B cell (primary cell): ENCODE measurements around the gene TNP2. TPM values are rescaled to one million over a fixed set of nuclear protein-coding genes. Genes with fewer than 3 reads are reported as not detected.

Source experiments
- ATAC-seq: fragments of 200-7000 bp; cut with Tn5 transposase; one replicate; pipeline ENCODE4 v1.10.0; 2021; ENCODE audit warnings: low read depth, mild to moderate bottlenecking, moderate number of reproducible peaks, moderate library complexity
- CTCF ChIA-PET: fragments of 350-600 bp; sonication (Branson Sonifier 250); formaldehyde crosslinking; loops from one replicate; lab custom pipeline; 2021; ENCODE audit warnings: antibody characterized with exemption, inconsistent platforms; lab: Charles Lee
- POLR2A ChIA-PET: fragments of 350-600 bp; sonication (Branson Sonifier 250); formaldehyde crosslinking; loops from one replicate; lab custom pipeline; 2021; ENCODE audit warnings: antibody characterized with exemption; lab: Charles Lee
- DNase-seq: peaks from one replicate; pipeline ENCODE4 v3.0.0; 2013
- H2AFZ ChIP-seq: 2 replicates; pipeline ENCODE4 v1.6.1; 2012; ENCODE audit warnings: mild to moderate bottlenecking, low read depth, low read length; ENCODE audit not compliant: insufficient read depth, poor library complexity, severe bottlenecking
- H3K27ac ChIP-seq, 2 donors: 1 replicate in 1 of 2; 2 replicates in 1 of 2; pipeline ENCODE4 v1.5.1; 2012 to 2013; ENCODE audit warnings: low read length in 2 of 2, mild to moderate bottlenecking in 2 of 2, moderate library complexity in 1 of 2
- H3K27me3 ChIP-seq, 4 experiments: fragments of 200-600 bp in 1 of 4; sonication (generic) in 1 of 4; replicated peaks in 1 of 4; 1 replicate in 2 of 4; 2 replicates in 2 of 4; pipeline versions ENCODE4 v1.6.1 to v1.7.0; 2013 to 2016; ENCODE audit warnings: low read length in 3 of 4, mild to moderate bottlenecking in 2 of 4, mixed read lengths in 1 of 4, moderate library complexity in 1 of 4; ENCODE audit not compliant: insufficient read depth in 4 of 4, control insufficient read depth in 3 of 4; ENCODE audit errors: control extremely low read depth in 1 of 4
- H3K36me3 ChIP-seq, 2 experiments: replicated peaks in 1 of 2; 1 replicate in 1 of 2; 2 replicates in 1 of 2; pipeline versions ENCODE4 v1.6.1 to v1.7.1; 2013; ENCODE audit warnings: low read length in 1 of 2; ENCODE audit not compliant: insufficient read depth in 2 of 2, control insufficient read depth in 1 of 2; ENCODE audit errors: control extremely low read depth in 1 of 2, extremely low read depth in 1 of 2
- H3K4me1 ChIP-seq, 2 donors: fragments of 200-600 bp in 1 of 2; sonication (generic) in 1 of 2; 1 replicate in 1 of 2; 2 replicates in 1 of 2; pipeline versions ENCODE4 v1.5.1 to v1.6.1; 2013 to 2017; ENCODE audit warnings: low read length in 2 of 2; ENCODE audit not compliant: control insufficient read depth in 2 of 2, insufficient read depth in 2 of 2
- H3K4me2 ChIP-seq: replicated peaks from 2 replicates; pipeline ENCODE3; 2012; ENCODE audit warnings: mild to moderate bottlenecking, low read depth, low read length; ENCODE audit not compliant: poor library complexity, severe bottlenecking
- H3K4me3 ChIP-seq, 5 experiments: fragments of 200-600 bp in 1 of 5; sonication (generic) in 1 of 5; 1 replicate in 3 of 5; 2 replicates in 2 of 5; pipeline versions ENCODE4 v1.5.1 to v1.7.0; 2011 to 2016; ENCODE audit warnings: low read length in 4 of 5, mild to moderate bottlenecking in 4 of 5, low read depth in 2 of 5, control low read depth in 1 of 5, moderate library complexity in 1 of 5; ENCODE audit not compliant: insufficient read depth in 1 of 5; ENCODE audit errors: control extremely low read depth in 1 of 5, extremely low read depth in 1 of 5
- H3K79me2 ChIP-seq: fragments of 200-600 bp; sonication (generic); one replicate; pipeline ENCODE4 v1.6.0; 2016; ENCODE audit warnings: low read length; ENCODE audit not compliant: control insufficient read depth, insufficient read depth
- H3K9ac ChIP-seq: fragments of 200-600 bp; sonication (generic); 2 replicates; pipeline ENCODE4 v1.6.1; 2017; ENCODE audit warnings: mild to moderate bottlenecking, low read length, moderate library complexity
- H3K9me3 ChIP-seq, 3 donors: one replicate each; pipeline versions ENCODE4 v1.6.1 to v1.7.1; 2013; ENCODE audit warnings: low read length in 2 of 3; ENCODE audit not compliant: control insufficient read depth in 2 of 3, insufficient read depth in 1 of 3; ENCODE audit errors: control extremely low read depth in 1 of 3
- H4K20me1 ChIP-seq: 2 replicates; pipeline ENCODE4 v1.6.0; 2012; ENCODE audit warnings: mild to moderate bottlenecking, low read length; ENCODE audit not compliant: insufficient read depth, control insufficient read depth, poor library complexity, severe bottlenecking
- H3K27ac Mint-ChIP-seq: one replicate; pipeline ENCODE4 v1.8.0; 2021; ENCODE audit warnings: mixed read lengths
- H3K27me3 Mint-ChIP-seq: one replicate; pipeline ENCODE4 v1.8.0; 2021; ENCODE audit warnings: mixed read lengths
- H3K4me1 Mint-ChIP-seq: one replicate; pipeline ENCODE4 v1.8.0; 2021; ENCODE audit warnings: mixed read lengths
- H3K4me3 Mint-ChIP-seq: one replicate; pipeline ENCODE4 v1.8.0; 2021; ENCODE audit warnings: mixed read lengths
- H3K9me3 Mint-ChIP-seq: one replicate; pipeline ENCODE4 v1.8.0; 2022; ENCODE audit warnings: mixed read lengths; ENCODE audit not compliant: insufficient read depth
- CTCF ChIP-seq: fragments of 200-600 bp; IDR thresholded peaks from one replicate; pipeline ENCODE4 v1.8.0; 2022; ENCODE audit warnings: antibody characterized with exemption, mild to moderate bottlenecking
- EZH2 ChIP-seq: IDR thresholded peaks from 2 replicates; pipeline ENCODE4 v1.6.1; 2012; ENCODE audit warnings: borderline replicate concordance, low read depth, mild to moderate bottlenecking, moderate library complexity, low read length; ENCODE audit not compliant: insufficient read depth, poor library complexity, severe bottlenecking
- WGBS: methylation state at CpG from one replicate; pipeline ENCODE4 v1.1.5; 2013; ENCODE audit warnings: missing lambda C conversion rate; ENCODE audit not compliant: insufficient coverage; 5-methylcytosine and 5-hydroxymethylcytosine counted together
- intact Hi-C: fragments of 100-400 bp; cut with micrococcal nuclease; formaldehyde crosslinking; loops from one replicate; pipeline ENCODE4 v1.10.0; 2022
- polyA plus RNA-seq: library from polyadenylated mRNA; depleted of rRNA; stranded (reverse); fragments of >200 nt; gene quantifications from 2 replicates; pipeline ENCODE4 v1.2.3, GENCODE V29; 2012
- total RNA-seq, 2 donors: library from RNA; stranded (reverse); fragments of 120-200 nt in 1 of 2; gene quantifications; 1 replicate in 1 of 2; 2 replicates in 1 of 2; pipeline versions ENCODE4 v1.2.3 to v1.2.4, GENCODE V29; 2013 to 2022

TNP2 gene
- total and polyA plus RNA-seq, 2 donors (not counting 1 experiment from before 2014, with no cell fraction given), result not detected

DNA sequence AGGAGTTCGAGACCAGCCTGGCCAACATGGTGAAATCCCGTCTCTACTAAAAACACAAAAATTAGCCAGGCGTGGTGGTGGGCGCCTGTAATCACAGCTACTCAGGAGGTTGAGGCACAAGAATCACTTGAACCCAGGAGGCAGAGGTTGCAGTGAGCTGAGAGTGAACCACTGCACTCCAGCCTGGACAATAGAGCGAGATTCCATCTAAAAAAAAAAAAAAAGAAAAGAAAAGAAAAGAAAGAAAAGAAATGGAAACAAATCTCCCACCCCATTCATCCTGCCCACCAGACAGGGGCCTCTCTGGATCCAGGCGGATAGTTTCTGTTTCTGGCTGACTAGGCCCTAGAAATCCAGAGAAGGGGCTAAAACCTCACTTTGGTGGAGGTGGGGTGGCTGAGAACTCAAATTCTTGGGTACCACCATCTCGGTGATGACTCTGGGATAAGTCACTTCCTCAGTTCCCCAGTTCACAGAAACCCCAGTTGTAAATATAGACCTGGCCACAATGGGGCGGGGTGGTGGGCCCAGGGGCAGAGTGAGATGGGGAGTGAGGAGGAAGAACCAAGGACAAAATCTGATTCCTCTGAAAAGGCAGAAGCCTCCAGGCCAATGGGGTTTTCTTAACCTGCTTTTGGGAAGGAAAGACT lies 35.3 kb downstream of the TNP2 start:
- no peak overlapping the region for H3K4me3 ChIP-seq
- H3K9me3 ChIP-seq, result no peaks in the 10 kb centered on the region
- ATAC-seq (no peak), DNase-seq (no peak)
- 54% methylated on average over 5 of the region's 8 CpGs for WGBS
- H3K27ac Mint-ChIP-seq, result peak overlapping the region; percentile 68
- H2AFZ ChIP-seq, result no peak overlapping the region
- peak overlapping the region; percentile 57 for H3K9ac ChIP-seq
- H3K9me3 Mint-ChIP-seq, result no peaks in the 10 kb centered on the region
- H3K79me2 ChIP-seq, result no peaks in the 10 kb centered on the region
- peaks cover 32% of the 10 kb centered on the region for H3K4me1 Mint-ChIP-seq
- intact Hi-C loops, result loop anchor here (2.0 kb wide), 1 partner anchor 19 kb away; no protein-coding TSS in a partner anchor
- no peaks in the 10 kb centered on the region for H3K27me3 Mint-ChIP-seq
- POLR2A ChIA-PET, result no interaction called here
- CTCF ChIA-PET, result interaction anchor here (0.7 to 2.1 kb wide), 5 partner anchors 9 to 153 kb away, joined by 3 to 9 read pairs (median 3); partner anchors contain the start of gene SOCS1
- no peak overlapping the region for H3K27ac ChIP-seq
- H3K27me3 ChIP-seq, result no peaks in the 10 kb centered on the region
- TF ChIP-seq CTCF, result no peak
- no peak for TF ChIP-seq EZH2
- peak overlapping the region; percentile 71 for H3K4me3 Mint-ChIP-seq
- H3K36me3 ChIP-seq, result no peaks in the 10 kb centered on the region
- H3K4me2 ChIP-seq, result peak overlapping the region; percentile 92
- H4K20me1 ChIP-seq, result no peaks in the 10 kb centered on the region
- H3K4me1 ChIP-seq, result peaks cover 16 to 19% of the 10 kb centered on the region in 2 donors
